ENCODE data around the gene PNMA8A.

DNA sequence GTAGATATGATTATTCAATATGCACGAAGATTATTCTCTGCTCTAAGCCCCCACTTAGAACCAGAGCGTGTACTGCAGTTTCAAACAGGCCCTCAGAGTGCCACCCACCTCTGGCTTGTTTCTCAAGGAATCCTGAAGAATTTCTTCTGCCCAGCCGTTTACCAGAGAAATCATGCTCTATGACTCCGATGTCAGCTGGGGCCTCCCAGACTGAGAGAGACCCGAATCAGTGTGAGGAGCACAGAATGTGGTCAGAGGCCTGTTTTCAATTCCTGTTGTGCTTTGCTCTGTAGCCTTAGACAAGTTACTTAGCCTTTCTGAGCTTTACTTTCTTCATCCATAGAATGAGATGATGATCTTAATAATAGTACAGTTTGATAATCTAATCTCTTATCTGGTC lies 48.2 kb downstream of the PNMA8A start:
- TF ChIP-seq EZH2 (IDR thresholded peaks at IDR 0.05; ENCODE audit: borderline replicate concordance) = no peak
- TF ChIP-seq, protein P1, sequence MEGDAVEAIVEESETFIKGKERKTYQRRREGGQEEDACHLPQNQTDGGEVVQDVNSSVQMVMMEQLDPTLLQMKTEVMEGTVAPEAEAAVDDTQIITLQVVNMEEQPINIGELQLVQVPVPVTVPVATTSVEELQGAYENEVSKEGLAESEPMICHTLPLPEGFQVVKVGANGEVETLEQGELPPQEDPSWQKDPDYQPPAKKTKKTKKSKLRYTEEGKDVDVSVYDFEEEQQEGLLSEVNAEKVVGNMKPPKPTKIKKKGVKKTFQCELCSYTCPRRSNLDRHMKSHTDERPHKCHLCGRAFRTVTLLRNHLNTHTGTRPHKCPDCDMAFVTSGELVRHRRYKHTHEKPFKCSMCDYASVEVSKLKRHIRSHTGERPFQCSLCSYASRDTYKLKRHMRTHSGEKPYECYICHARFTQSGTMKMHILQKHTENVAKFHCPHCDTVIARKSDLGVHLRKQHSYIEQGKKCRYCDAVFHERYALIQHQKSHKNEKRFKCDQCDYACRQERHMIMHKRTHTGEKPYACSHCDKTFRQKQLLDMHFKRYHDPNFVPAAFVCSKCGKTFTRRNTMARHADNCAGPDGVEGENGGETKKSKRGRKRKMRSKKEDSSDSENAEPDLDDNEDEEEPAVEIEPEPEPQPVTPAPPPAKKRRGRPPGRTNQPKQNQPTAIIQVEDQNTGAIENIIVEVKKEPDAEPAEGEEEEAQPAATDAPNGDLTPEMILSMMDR (IDR thresholded peaks at IDR 0.05; ENCODE audit: poor library complexity) = no peak
- TF ChIP-seq EZH2phosphoT487 (IDR thresholded peaks at IDR 0.05; ENCODE audit: low read depth, severe bottlenecking, unreplicated experiment) = no peak

All from hepatocyte (in vitro differentiated cells).